GM19324 (cell line): ENCODE measurements around the gene AFF2.

Experiments used
- ATAC-seq: cut with Tn5 transposase; IDR thresholded peaks from one replicate; pipeline ENCODE4 v1.9.1; 2021; ENCODE audit warnings: mild to moderate bottlenecking, moderate library complexity; ENCODE audit not compliant: unreplicated experiment, low FRiP score

Gene AFF2

DNA sequence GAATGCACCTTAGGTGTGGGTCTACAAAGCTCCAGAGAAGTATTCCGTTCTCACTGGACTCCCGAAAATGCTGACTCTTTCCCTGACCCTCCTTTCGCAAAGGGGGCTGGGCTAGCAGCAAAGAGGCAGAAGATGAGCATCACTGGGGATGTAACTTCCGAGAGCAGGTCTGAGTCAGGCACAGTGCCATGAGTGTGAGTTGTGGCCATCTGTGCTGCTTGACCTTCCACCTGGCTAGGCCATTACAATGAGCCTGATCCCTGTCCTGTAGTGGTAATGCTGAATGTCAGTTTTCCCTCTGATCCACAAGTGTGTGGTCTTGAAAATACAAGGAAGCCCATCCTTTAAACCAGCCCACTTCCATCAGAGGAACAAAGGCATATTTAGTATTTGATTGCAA lies 479.4 kb downstream of the AFF2 start:
- ATAC-seq = no peak

- peak; percentile 45 for ATAC-seq
Observed at GRCh38 chrX:148984238-148984637, 483.8 kb downstream of the AFF2 start.

DNA sequence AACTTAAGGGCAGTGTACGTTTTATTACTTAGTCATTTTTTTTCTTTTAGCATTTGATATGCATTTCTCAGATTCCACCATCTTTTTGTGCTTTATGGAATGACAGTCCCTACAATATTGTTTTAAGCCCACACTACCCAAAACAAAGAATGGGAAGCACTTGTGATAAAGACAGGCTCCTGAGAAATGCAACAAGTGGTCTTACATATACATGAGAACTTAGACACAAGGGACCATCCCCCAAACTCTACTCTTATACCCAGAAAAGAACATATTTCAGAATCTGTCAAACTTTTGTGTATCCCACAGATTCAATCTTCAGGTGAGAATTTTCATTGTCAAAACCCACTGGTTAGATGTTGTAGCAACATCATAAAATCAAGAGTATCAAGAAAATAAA lies 491.1 kb downstream of the AFF2 start:
- no peak for ATAC-seq

DNA sequence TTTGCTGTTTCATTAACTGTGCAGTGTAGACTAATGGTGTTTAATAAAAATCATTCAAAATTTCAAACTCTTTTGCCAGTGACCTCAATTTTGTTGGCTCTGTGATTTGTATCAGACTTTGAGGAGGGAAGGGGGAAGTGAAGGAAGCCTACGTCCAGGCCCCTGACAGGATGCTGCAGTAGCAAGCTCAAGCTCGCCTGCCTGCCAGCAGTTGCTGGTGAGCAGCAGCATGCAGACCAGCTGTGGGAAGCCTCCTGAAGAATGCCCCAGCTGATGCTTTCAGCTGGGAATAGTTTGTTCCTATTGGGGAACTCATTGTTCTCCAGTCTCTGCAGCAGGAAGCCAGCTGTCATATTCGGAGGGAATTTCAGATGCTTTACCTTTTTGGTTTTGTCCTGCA lies 495.2 kb downstream of the AFF2 start:
- no peak for ATAC-seq

DNA sequence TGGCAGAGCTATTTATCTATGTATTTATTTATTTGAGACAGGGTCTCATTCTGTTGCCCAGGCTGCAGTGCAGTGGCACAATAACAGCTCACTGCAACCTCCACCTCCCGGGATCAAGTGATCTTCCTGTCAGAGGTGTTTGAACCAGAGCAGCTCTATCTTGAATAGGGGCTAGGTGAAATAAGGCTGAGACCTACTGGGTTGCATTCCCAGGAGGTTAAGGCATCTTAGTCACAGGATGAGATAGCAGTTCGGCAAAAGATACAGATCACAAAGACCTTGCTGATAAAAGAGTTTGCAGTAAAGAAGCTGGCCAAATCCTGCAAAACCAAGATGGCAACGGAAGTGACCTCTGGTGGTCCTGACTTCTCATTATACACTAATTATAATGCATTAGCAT lies 501.9 kb downstream of the AFF2 start:
- ATAC-seq = no peak

- no peak for ATAC-seq
Observed at GRCh38 chrX:149003863-149004660, 503.6 kb downstream of the AFF2 start.

GRCh38 chrX:149004936-149005335 lies 504.5 kb downstream of the AFF2 start:
- ATAC-seq = no peak

GRCh38 chrX:149006235-149006634 lies 505.8 kb downstream of the AFF2 start:
- no peak for ATAC-seq

DNA sequence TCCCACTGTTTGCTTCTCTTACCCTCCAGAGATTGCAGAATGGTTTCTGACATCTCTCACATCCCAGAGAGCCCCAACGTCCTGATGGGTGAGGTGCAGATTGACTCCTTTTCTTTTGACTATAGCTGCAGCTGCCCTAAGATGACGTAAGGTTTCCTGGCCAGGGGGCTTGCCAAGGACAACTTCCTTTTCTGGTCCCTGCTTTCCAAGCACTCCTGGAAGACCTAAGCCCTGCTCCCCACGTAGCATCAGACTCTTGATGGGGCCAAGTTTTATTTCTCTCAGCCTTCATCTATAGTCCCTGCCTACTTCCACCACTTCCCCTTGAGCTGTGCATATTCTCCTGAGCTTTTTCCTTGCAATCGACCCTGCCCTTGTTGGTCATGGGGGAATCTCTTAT lies 507.0 kb downstream of the AFF2 start:
- no peak for ATAC-seq

DNA sequence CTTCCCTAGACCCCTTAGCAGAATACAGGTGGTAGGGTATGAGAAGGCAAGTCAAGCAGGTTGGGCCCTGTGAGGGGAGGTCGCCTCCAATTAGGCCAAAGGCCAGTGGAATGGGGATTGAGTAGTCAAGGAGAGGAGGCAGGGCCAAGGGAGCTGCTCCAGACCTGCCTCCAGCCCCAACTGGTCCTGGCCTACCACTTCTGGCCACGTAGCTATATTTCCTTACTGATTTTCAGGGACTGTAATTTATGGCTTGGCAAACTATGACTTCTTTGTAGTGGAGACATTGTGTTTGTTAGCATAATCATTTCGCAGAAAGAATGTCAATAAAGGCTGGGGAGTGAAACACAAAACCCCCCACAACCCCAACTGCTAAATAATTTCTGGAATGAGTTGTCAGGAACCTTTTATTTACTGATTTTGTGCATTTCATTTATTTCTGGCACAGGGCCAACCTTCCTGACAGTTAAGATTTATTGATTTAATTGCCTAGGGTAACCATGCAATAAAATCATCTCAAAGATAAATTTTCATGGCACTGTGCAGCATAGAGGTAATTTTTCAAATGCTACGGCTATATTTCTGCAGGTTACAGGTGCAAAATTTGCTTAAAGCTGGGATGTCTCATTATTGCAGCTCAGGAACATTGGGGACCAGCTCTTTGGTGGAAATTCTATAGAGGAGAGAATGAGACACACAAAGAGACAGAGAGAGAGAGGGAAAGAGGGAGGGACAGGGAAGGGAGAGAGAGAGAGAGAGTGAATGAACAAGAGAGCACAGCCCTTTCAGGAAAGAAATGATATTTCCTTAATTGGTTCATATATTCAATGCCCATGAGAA lies 509.8 kb downstream of the AFF2 start:
- no peak for ATAC-seq

DNA sequence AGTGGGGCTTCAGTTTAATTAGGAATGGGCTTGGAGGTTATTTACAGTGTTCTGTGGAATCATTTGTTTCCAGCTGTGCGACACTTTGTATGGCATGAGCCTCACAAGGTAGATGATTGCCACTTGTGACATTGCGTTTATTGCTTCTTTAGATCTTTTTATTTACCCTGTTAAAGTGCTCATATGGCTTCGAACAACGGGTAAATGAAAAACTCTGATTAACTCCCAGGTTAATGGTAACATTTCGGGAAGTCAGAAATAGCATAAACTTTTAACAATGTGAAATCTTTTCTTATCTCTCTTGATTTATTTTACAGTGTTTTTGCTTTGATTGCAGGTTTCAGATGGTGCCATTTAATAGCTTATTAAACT lies 510.4 kb downstream of the AFF2 start:
- no peak for ATAC-seq

GRCh38 chrX:149013081-149013480 lies 512.7 kb downstream of the AFF2 start:
- no peak for ATAC-seq

GRCh38 chrX:149021159-149021558 lies 520.7 kb downstream of the AFF2 start:
- no peak for ATAC-seq

- ATAC-seq = no peak
Observed at GRCh38 chrX:149022485-149022884, 522.1 kb downstream of the AFF2 start.

- ATAC-seq = no peak
Observed at GRCh38 chrX:149032449-149032848, 532.0 kb downstream of the AFF2 start.

DNA sequence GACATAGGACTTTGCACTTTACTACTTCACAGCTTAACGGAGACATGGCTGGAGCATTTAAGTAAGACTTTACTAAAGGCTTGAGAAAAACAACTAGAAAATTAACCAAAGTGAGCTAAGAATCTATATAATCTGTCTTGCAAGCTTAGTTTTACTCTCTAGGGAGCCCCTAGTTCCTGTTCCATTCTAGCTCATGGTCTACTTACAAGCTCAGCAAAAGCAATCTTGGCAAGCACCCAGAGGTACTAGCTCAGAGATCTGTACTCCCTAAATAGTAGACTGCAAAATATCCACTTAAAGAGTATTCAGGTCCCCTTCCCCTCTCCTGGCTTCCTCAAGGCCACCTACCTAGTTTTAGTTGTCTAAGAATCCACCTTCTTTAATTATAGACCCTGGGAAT lies 535.7 kb downstream of the AFF2 start:
- no peak for ATAC-seq

DNA sequence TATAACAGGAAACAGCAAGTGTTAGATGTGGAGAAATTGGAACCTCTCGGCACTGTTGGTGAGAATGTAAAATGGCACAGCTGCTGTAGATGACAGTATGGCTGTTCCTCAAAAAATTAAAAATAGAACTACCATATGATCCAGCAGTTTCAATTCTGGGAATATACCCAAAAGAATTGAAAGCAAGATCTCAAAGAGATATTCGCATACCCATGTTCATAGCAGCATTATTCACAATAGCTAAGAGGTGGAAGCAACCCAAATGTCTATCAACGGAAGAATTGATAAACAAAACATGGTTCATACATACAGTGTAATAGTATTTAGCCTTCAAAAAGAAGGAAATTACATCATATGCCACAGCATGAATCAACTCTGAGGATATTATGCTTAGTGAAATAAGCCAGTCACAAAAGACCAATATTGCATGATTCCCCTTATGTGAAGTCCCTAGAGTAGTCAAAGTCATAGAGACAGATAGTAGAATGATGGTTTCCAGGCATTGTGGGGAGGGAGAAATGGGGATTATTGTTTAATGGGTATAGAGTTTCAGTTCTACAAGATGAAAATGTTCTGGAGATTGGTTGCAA lies 537.0 kb downstream of the AFF2 start:
- no peak for ATAC-seq

- no peak for ATAC-seq
Observed at GRCh38 chrX:149039057-149039456, 538.6 kb downstream of the AFF2 start.

GRCh38 chrX:149040873-149041535 lies 540.6 kb downstream of the AFF2 start:
- no peak for ATAC-seq

DNA sequence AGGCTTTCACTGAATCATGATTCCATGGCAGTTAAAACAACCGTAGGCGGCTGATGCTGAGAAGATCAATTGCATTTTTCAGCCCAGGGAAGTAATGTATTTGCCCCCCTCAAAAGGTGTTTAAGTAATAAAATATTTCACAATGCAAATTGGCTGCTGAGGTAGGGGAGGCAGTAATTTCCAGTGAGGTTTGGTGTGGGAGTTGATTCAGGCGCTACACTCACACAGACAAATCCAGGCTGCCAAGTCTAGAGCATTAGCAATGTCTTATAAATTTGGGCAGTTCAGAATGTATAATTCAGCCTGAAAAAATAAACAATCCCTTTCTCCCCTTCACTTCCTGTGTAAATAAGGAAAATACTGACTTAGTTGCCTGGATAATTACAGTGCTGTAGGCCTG lies 543.0 kb downstream of the AFF2 start:
- ATAC-seq = no peak

DNA sequence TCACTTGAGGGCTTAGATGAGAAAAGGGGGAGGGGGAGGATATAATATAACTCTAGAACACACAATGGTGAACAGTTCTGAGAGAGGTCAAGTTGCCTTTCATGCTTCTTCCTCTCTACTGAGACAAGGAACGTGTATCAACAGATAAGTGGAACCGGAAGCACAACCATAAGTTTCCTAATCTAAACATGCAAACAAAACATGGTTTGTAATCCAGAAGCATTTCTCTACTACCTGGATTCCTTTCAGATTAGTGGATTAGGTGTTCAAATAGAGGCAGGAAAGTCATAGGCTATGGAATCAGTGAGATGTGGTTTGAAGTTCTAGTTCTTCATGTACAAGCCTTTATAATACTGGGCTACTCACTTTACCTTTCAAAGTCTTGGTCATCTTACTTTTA lies 544.1 kb downstream of the AFF2 start:
- no peak for ATAC-seq
